ENCODE measurements around the gene STX1B. TPM values are rescaled to one million over a fixed set of nuclear protein-coding genes. Genes with fewer than 3 reads are reported as not detected.

Gene STX1B
- total RNA-seq, 1 donor from 2014 or later: 1.4 TPM

DNA sequence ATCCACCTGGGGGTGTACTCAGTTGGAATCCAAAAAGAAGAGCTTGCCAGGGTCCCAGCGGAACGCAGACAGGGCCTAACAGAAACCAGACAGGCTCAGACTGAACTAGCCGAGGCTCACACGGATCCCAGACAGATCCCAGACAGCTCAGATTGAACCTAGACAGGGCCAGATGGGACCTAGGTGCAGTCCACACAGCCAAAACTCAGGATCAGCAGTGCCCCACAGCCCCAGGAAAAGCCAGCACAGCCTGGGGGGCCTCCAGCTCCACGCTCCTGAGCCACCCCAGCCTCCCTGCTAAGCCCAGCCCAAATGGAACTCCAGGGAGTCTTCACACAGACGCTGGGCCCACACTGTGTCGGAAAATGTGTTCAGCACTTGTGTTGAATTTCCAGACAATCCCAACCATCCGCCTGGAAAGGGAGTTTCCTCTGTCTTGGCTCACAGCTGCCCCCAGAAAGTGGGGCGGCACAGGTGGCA is 7.5 kb downstream of the STX1B start:
- H3K27me3 Mint-ChIP-seq (ENCODE audit: low read depth): no peaks in the 10 kb centered on the region
- H3K4me3 Mint-ChIP-seq (ENCODE audit: unreplicated experiment): no peak overlapping the region
- H3K27ac Mint-ChIP-seq (ENCODE audit: unreplicated experiment): no peak overlapping the region
- TF ChIP-seq, protein P1, sequence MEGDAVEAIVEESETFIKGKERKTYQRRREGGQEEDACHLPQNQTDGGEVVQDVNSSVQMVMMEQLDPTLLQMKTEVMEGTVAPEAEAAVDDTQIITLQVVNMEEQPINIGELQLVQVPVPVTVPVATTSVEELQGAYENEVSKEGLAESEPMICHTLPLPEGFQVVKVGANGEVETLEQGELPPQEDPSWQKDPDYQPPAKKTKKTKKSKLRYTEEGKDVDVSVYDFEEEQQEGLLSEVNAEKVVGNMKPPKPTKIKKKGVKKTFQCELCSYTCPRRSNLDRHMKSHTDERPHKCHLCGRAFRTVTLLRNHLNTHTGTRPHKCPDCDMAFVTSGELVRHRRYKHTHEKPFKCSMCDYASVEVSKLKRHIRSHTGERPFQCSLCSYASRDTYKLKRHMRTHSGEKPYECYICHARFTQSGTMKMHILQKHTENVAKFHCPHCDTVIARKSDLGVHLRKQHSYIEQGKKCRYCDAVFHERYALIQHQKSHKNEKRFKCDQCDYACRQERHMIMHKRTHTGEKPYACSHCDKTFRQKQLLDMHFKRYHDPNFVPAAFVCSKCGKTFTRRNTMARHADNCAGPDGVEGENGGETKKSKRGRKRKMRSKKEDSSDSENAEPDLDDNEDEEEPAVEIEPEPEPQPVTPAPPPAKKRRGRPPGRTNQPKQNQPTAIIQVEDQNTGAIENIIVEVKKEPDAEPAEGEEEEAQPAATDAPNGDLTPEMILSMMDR (IDR thresholded peaks at IDR 0.05): no peak
- DNase-seq (ENCODE audit: low spot score): no peak
- H3K36me3 Mint-ChIP-seq (ENCODE audit: low read depth): no peaks in the 10 kb centered on the region
- peaks cover 20% of the 10 kb centered on the region for H3K4me1 Mint-ChIP-seq (ENCODE audit: low read depth)
- no peaks in the 10 kb centered on the region for H3K9me3 Mint-ChIP-seq (ENCODE audit: low read depth)

GRCh38 chr16:31002250-31002700 is 8.2 kb downstream of the STX1B start:
- H3K4me3 Mint-ChIP-seq (ENCODE audit: unreplicated experiment): no peak overlapping the region
- H3K27ac Mint-ChIP-seq (ENCODE audit: unreplicated experiment): no peak overlapping the region
- no peaks in the 10 kb centered on the region for H3K36me3 Mint-ChIP-seq (ENCODE audit: low read depth)
- no peak for DNase-seq (ENCODE audit: low spot score)
- TF ChIP-seq, protein P1 (IDR thresholded peaks at IDR 0.05): no peak
- peaks cover 26% of the 10 kb centered on the region for H3K4me1 Mint-ChIP-seq (ENCODE audit: low read depth)
- no peaks in the 10 kb centered on the region for H3K9me3 Mint-ChIP-seq (ENCODE audit: low read depth)
- no peaks in the 10 kb centered on the region for H3K27me3 Mint-ChIP-seq (ENCODE audit: low read depth)

DNA sequence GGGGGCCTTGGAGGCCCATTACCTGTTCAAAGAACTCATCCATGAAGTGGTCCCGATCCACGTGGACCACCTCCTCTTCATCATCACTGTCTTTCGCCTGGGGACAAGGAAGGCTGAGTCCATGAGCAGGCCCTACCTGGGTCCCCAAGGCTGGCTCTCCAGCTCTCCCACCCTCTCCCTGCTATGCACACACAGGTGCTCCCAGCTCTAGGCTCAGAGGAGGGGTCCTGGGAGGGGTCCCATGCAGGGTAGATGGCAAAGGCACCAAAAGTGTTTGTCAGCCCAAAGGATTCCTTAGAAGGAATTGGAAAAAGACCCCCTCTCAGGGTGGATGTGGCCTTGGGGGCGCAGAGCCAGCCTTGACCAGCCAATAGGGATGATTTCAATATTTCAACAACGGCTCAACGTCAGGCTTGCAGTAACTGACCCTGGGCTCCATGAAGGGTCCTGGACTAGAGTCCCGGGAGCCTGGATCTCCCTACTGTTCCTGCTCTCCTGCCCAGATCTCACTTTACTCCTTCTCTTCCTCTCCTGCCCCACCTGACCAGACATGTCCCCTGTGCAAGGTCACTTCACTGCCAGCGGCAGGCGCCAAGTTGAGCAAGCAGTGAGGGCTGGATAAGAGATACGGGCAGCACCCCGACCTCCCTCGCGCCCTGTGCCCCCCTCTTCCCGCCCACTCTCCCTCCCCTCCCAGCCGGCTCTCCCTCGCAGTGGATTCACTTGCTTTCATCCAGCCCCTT is 8.8 kb downstream of the STX1B start:
- peaks cover 29% of the 10 kb centered on the region for H3K4me1 Mint-ChIP-seq (ENCODE audit: low read depth)
- H3K9me3 Mint-ChIP-seq (ENCODE audit: low read depth): no peaks in the 10 kb centered on the region
- TF ChIP-seq, protein P1 (IDR thresholded peaks at IDR 0.05): no peak
- no peak overlapping the region for H3K27ac Mint-ChIP-seq (ENCODE audit: unreplicated experiment)
- no peaks in the 10 kb centered on the region for H3K27me3 Mint-ChIP-seq (ENCODE audit: low read depth)
- no peak for DNase-seq (ENCODE audit: low spot score)
- no peaks in the 10 kb centered on the region for H3K36me3 Mint-ChIP-seq (ENCODE audit: low read depth)
- H3K4me3 Mint-ChIP-seq (ENCODE audit: unreplicated experiment): no peak overlapping the region

- TF ChIP-seq, protein P1 (IDR thresholded peaks at IDR 0.05): no peak
- DNase-seq (ENCODE audit: low spot score): no peak
- Mint-ChIP-seq H3K27ac (ENCODE audit: unreplicated experiment) (no peak overlapping the region), H3K9me3 (ENCODE audit: low read depth) (no peaks in the 10 kb centered on the region), H3K27me3 (ENCODE audit: low read depth) (no peaks in the 10 kb centered on the region), H3K4me1 (ENCODE audit: low read depth) (peaks cover 33% of the 10 kb centered on the region), H3K4me3 (ENCODE audit: unreplicated experiment) (no peak overlapping the region), H3K36me3 (ENCODE audit: low read depth) (no peaks in the 10 kb centered on the region)
Measured at GRCh38 chr16:31000671-31001382, 9.6 kb downstream of the STX1B start.
